OCI-LY7 (cell line): Measurements from ENCODE around the gene CYB561.

Experiments used
- EZH2phosphoT487 ChIP-seq: fragments of 200-600 bp; sonication (generic); IDR thresholded peaks from 2 replicates; pipeline ENCODE4 v1.6.1; 2018; ENCODE audit warnings: low read depth, borderline replicate concordance, mild to moderate bottlenecking, mixed run types, antibody characterized with exemption, low read length, moderate library complexity, mixed read lengths
- TF ChIP-seq, protein P1 (sequence below): fragments of 200-600 bp; sonication (generic); conservative IDR thresholded peaks from 2 replicates; pipeline ENCODE4 v1.5.1; 2014; ENCODE audit warnings: mild to moderate bottlenecking, antibody characterized with exemption, low read length, moderate library complexity, mixed read lengths

- TF ChIP-seq, protein P1, sequence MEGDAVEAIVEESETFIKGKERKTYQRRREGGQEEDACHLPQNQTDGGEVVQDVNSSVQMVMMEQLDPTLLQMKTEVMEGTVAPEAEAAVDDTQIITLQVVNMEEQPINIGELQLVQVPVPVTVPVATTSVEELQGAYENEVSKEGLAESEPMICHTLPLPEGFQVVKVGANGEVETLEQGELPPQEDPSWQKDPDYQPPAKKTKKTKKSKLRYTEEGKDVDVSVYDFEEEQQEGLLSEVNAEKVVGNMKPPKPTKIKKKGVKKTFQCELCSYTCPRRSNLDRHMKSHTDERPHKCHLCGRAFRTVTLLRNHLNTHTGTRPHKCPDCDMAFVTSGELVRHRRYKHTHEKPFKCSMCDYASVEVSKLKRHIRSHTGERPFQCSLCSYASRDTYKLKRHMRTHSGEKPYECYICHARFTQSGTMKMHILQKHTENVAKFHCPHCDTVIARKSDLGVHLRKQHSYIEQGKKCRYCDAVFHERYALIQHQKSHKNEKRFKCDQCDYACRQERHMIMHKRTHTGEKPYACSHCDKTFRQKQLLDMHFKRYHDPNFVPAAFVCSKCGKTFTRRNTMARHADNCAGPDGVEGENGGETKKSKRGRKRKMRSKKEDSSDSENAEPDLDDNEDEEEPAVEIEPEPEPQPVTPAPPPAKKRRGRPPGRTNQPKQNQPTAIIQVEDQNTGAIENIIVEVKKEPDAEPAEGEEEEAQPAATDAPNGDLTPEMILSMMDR = no peak
- TF ChIP-seq EZH2phosphoT487 = no peak
These were observed 33.0 kb downstream of the CYB561 start for GRCh38 chr17:63413128-63413527.
